ENCODE measurements around the gene CNN2. TPM values are rescaled to one million over a fixed set of nuclear protein-coding genes. Genes with fewer than 3 reads are reported as not detected.

CNN2 gene
- total and polyA plus RNA-seq, 9 donors = 60.6 to 438 (median 192) TPM

GRCh38 chr19:995051-995827 lies 31.2 kb upstream of the CNN2 start:
- H3K9me3 ChIP-seq = no peaks in the 10 kb centered on the region
- peaks cover 13% of the 10 kb centered on the region for H3K27me3 ChIP-seq
- H3K4me3 ChIP-seq = no peak overlapping the region
- no peak overlapping the region for H3K27ac ChIP-seq
- peaks cover 2% of the 10 kb centered on the region for H3K4me1 ChIP-seq (ENCODE audit: insufficient read depth)
- no peaks in the 10 kb centered on the region for H3K36me3 ChIP-seq
- no peak for TF ChIP-seq POLR2A (IDR thresholded peaks at IDR 0.05)
- no peak for TF ChIP-seq CTCF (IDR thresholded peaks at IDR 0.05)
- TF ChIP-seq EP300 (IDR thresholded peaks at IDR 0.05) = no peak
- intact Hi-C loops (cut with DNase I) = loop anchor here in 1 of 4 donors (10.0 kb wide), 1 partner anchor 220 kb away; no protein-coding TSS in a partner anchor
- 78 to 81% (median 79%) methylated on average over 25 to 26 of the region's 26 CpGs for WGBS, 3 donors
- no peak for DNase-seq

- Histone ChIP-seq H3K27me3 (peaks cover 13% of the 10 kb centered on the region), H3K27ac (no peak overlapping the region), H3K4me1 (ENCODE audit: insufficient read depth) (peaks cover 2% of the 10 kb centered on the region), H3K9me3 (no peaks in the 10 kb centered on the region), H3K4me3 (no peak overlapping the region), H3K36me3 (no peaks in the 10 kb centered on the region)
- WGBS, 3 donors = 3 to 7% (median 5%) methylated on average over 45 to 64 of the region's 64 CpGs
- no peak for TF ChIP-seq EP300 (IDR thresholded peaks at IDR 0.05)
- no peak for TF ChIP-seq CTCF (IDR thresholded peaks at IDR 0.05)
- no peak for TF ChIP-seq POLR2A (IDR thresholded peaks at IDR 0.05)
- intact Hi-C loops (cut with DNase I) = loop anchor here in 1 of 4 donors (10.0 kb wide), 1 partner anchor 221 kb away; no protein-coding TSS in a partner anchor
- DNase-seq = peak in 2 of 5 donors; percentile 64 to 67
Observed at GRCh38 chr19:996051-996838, 30.2 kb upstream of the CNN2 start.

- Histone ChIP-seq H3K36me3 (no peaks in the 10 kb centered on the region), H3K9me3 (no peaks in the 10 kb centered on the region), H3K27ac (no peak overlapping the region), H3K27me3 (peaks cover 13% of the 10 kb centered on the region), H3K4me1 (ENCODE audit: insufficient read depth) (peaks cover 2% of the 10 kb centered on the region), H3K4me3 (no peak overlapping the region)
- intact Hi-C loops (cut with DNase I) = loop anchor here in 1 of 4 donors (10.0 kb wide), 1 partner anchor 223 kb away; no protein-coding TSS in a partner anchor
- WGBS, 3 donors = 11 to 19% (median 15%) methylated on average over 6 of the region's 6 CpGs
- no peak for DNase-seq
- TF ChIP-seq EP300 (IDR thresholded peaks at IDR 0.05) = no peak
- TF ChIP-seq CTCF (IDR thresholded peaks at IDR 0.05) = no peak
- no peak for TF ChIP-seq POLR2A (IDR thresholded peaks at IDR 0.05)
Observed at GRCh38 chr19:998064-998463, 28.3 kb upstream of the CNN2 start.

GRCh38 chr19:999379-999719 lies 27.1 kb upstream of the CNN2 start:
- Histone ChIP-seq H3K9me3 (no peaks in the 10 kb centered on the region), H3K27ac (no peak overlapping the region), H3K4me1 (ENCODE audit: insufficient read depth) (peaks cover 2% of the 10 kb centered on the region), H3K4me3 (no peak overlapping the region), H3K27me3 (peaks cover 13% of the 10 kb centered on the region), H3K36me3 (no peaks in the 10 kb centered on the region)
- TF ChIP-seq EP300 (IDR thresholded peaks at IDR 0.05) = no peak
- TF ChIP-seq POLR2A (IDR thresholded peaks at IDR 0.05) = no peak
- intact Hi-C loops (cut with DNase I) = loop anchor here in 1 of 4 donors (10.0 kb wide), 1 partner anchor 225 kb away; no protein-coding TSS in a partner anchor
- WGBS, 3 donors = 50 to 55% (median 53%) methylated on average over 3 of the region's 3 CpGs
- DNase-seq = no peak

Measured in ovary (tissue), 9 donors.